SK-N-SH (cell line): ENCODE measurements around the gene MSL1. TPM values are rescaled to one million over a fixed set of nuclear protein-coding genes. Genes with fewer than 3 reads are reported as not detected.

Source experiments
- CTCF ChIA-PET: fragments of 300-600, 350-600 bp; formaldehyde crosslinking; extraction: SDS; loops from one replicate; lab custom pipeline; 2021; lab: Yijun Ruan, JAX
- POLR2A ChIA-PET: fragments of 350-600 bp; sonication (Branson Sonifier 250); formaldehyde crosslinking; extraction: SDS; loops from one replicate; lab custom pipeline; 2020; ENCODE audit warnings: antibody characterized with exemption, inconsistent platforms; lab: Yijun Ruan, JAX
- DNase-seq: peaks from one replicate; pipeline ENCODE4 v3.0.0; 2012
- H2AFZ ChIP-seq: fragments of 200-600 bp; sonication (generic); 2 replicates; pipeline ENCODE4 v1.8.1; 2016; ENCODE audit warnings: antibody characterized with exemption, mild to moderate bottlenecking, low read depth
- H3F3A ChIP-seq: fragments of 200-600 bp; sonication (generic); replicated peaks from 2 replicates; pipeline ENCODE3; 2016; ENCODE audit warnings: antibody characterized with exemption, mild to moderate bottlenecking; ENCODE audit not compliant: insufficient read depth
- H3K27ac ChIP-seq, 2 experiments: fragments of 200-500 bp in 1 of 2; fragments of 200-600 bp in 1 of 2; sonication (Bioruptor generic) in 1 of 2; sonication (generic), shearing (Covaris generic) in 1 of 2; 2 replicates each; pipeline versions ENCODE4 v1.5.1 to v1.6.1; 2014 to 2016; ENCODE audit warnings: low read depth in 2 of 2, inconsistent platforms in 1 of 2, low read length in 1 of 2, mild to moderate bottlenecking in 1 of 2, mixed read lengths in 1 of 2
- H3K27me3 ChIP-seq: fragments of 200-600 bp; sonication (generic), shearing (Covaris generic); 2 replicates; pipeline ENCODE4 v1.6.1; 2016; ENCODE audit warnings: mixed run types; ENCODE audit not compliant: insufficient read depth
- H3K36me3 ChIP-seq, 2 experiments: fragments of 200-500 bp in 1 of 2; fragments of 200-600 bp in 1 of 2; sonication (Bioruptor generic) in 1 of 2; sonication (generic) in 1 of 2; replicated peaks in 1 of 2; 2 replicates each; pipeline versions ENCODE3 to v1.5.1; 2014 to 2016; ENCODE audit warnings: low read length in 1 of 2, mild to moderate bottlenecking in 1 of 2; ENCODE audit not compliant: insufficient read depth in 2 of 2, control insufficient read depth in 1 of 2
- H3K4me1 ChIP-seq, 2 experiments: fragments of 200-500 bp in 1 of 2; fragments of 200-600 bp in 1 of 2; sonication (Bioruptor generic) in 1 of 2; sonication (generic), shearing (Covaris generic) in 1 of 2; 2 replicates each; pipeline versions ENCODE4 v1.5.1 to v1.6.1; 2014 to 2016; ENCODE audit warnings: low read depth in 1 of 2, low read length in 1 of 2, mixed run types in 1 of 2; ENCODE audit not compliant: insufficient read depth in 2 of 2, control insufficient read depth in 1 of 2
- H3K4me2 ChIP-seq: fragments of 200-600 bp; sonication (generic), shearing (Covaris generic); 2 replicates; pipeline ENCODE4 v1.6.1; 2017; ENCODE audit warnings: mixed run types
- H3K4me3 ChIP-seq, 2 experiments: fragments of 200-500 bp in 1 of 2; fragments of 200-600 bp in 1 of 2; sonication (Bioruptor generic) in 1 of 2; sonication (generic), shearing (Covaris generic) in 1 of 2; 2 replicates each; pipeline versions ENCODE4 v1.5.1 to v1.8.1; 2014 to 2016; ENCODE audit warnings: low read depth in 2 of 2, inconsistent platforms in 1 of 2, low read length in 1 of 2, mild to moderate bottlenecking in 1 of 2, mixed read lengths in 1 of 2, moderate library complexity in 1 of 2
- H3K79me2 ChIP-seq: fragments of 200-600 bp; sonication (generic); 2 replicates; pipeline ENCODE4 v1.8.1; 2017; ENCODE audit warnings: mild to moderate bottlenecking; ENCODE audit not compliant: insufficient read depth
- H3K9ac ChIP-seq: fragments of 200-600 bp; sonication (generic); 2 replicates; pipeline ENCODE4 v1.6.1; 2017; ENCODE audit warnings: mixed run types
- H3K9me2 ChIP-seq: fragments of 200-600 bp; sonication (generic); 2 replicates; pipeline ENCODE4 v1.6.1; 2017; ENCODE audit warnings: mixed run types
- H3K9me3 ChIP-seq: fragments of 200-600 bp; sonication (generic); 2 replicates; pipeline ENCODE4 v1.6.1; 2017; ENCODE audit warnings: mixed run types, mild to moderate bottlenecking, moderate library complexity
- H4K20me1 ChIP-seq: fragments of 200-600 bp; sonication (generic); 2 replicates; pipeline ENCODE4 v1.6.1; 2017; ENCODE audit warnings: mild to moderate bottlenecking, mixed run types; ENCODE audit not compliant: insufficient read depth
- ELF1 ChIP-seq: IDR thresholded peaks from 2 replicates; pipeline ENCODE4 v1.4.0; 2012
- EZH2phosphoT487 ChIP-seq: fragments of 200-600 bp; sonication (generic); IDR thresholded peaks from 2 replicates; pipeline ENCODE4 v1.6.1; 2017; ENCODE audit warnings: low read depth, mixed run types, mild to moderate bottlenecking, antibody characterized with exemption, moderate library complexity, borderline replicate concordance
- FOSL2 ChIP-seq: IDR thresholded peaks from 2 replicates; pipeline ENCODE4 v1.4.0; 2012; ENCODE audit warnings: low read depth, mild to moderate bottlenecking, moderate library complexity, borderline replicate concordance
- FOXJ3 ChIP-seq: sonication (generic); formaldehyde crosslinking; IDR thresholded peaks from 2 replicates; pipeline ENCODE4 v1.5.1; 2020; ENCODE audit warnings: mild to moderate bottlenecking, missing genetic modification reagents
- FOXM1 ChIP-seq: IDR thresholded peaks from 2 replicates; pipeline ENCODE4 v1.4.0; 2012; ENCODE audit warnings: low read depth, mild to moderate bottlenecking
- GABPA ChIP-seq: IDR thresholded peaks from 2 replicates; pipeline ENCODE4 v1.4.0; 2012; ENCODE audit warnings: low read depth, mild to moderate bottlenecking
- MAX ChIP-seq: IDR thresholded peaks from 2 replicates; pipeline ENCODE4 v1.4.0; 2012; ENCODE audit warnings: low read depth
- MEF2A ChIP-seq: IDR thresholded peaks from 2 replicates; pipeline ENCODE4 v1.4.0; 2012; ENCODE audit warnings: low read depth, borderline replicate concordance
- NFIC ChIP-seq: IDR thresholded peaks from 2 replicates; pipeline ENCODE4 v1.4.0; 2012; ENCODE audit warnings: borderline replicate concordance
- NRF1 ChIP-seq: IDR thresholded peaks from 2 replicates; pipeline ENCODE4 v1.6.1; 2012; ENCODE audit warnings: low read depth, mild to moderate bottlenecking, low read length
- RAD21 ChIP-seq: IDR thresholded peaks from 2 replicates; pipeline ENCODE4 v1.6.1; 2012; ENCODE audit warnings: mild to moderate bottlenecking, low read length
- RCOR1 ChIP-seq: fragments of 150-350 bp; IDR thresholded peaks from 2 replicates; pipeline ENCODE4 v1.6.1; 2017; ENCODE audit warnings: antibody characterized with exemption, low read length
- REST ChIP-seq: IDR thresholded peaks from 2 replicates; pipeline ENCODE4 v1.6.1; 2012; ENCODE audit warnings: mild to moderate bottlenecking, low read depth, low read length, moderate library complexity
- RFX5 ChIP-seq: IDR thresholded peaks from 2 replicates; pipeline ENCODE4 v1.6.1; 2012; ENCODE audit warnings: mild to moderate bottlenecking, improper control_type of control experiment, low read length
- RXRA ChIP-seq: IDR thresholded peaks from 2 replicates; pipeline ENCODE4 v1.4.0; 2012; ENCODE audit warnings: low read depth, mild to moderate bottlenecking, borderline replicate concordance
- SIN3A ChIP-seq: IDR thresholded peaks from 2 replicates; pipeline ENCODE4 v1.6.1; 2012; ENCODE audit warnings: low read depth, mild to moderate bottlenecking, low read length, moderate library complexity, borderline replicate concordance
- SMC3 ChIP-seq: IDR thresholded peaks from 2 replicates; pipeline ENCODE4 v1.6.1; 2012; ENCODE audit warnings: low read depth, low read length, improper control_type of control experiment
- ZBTB33 ChIP-seq: IDR thresholded peaks from 2 replicates; pipeline ENCODE4 v1.4.0; 2012; ENCODE audit warnings: low read depth, borderline replicate concordance
- WGBS: methylation state at CpG from one replicate; pipeline ENCODE4 v1.1.6; 2017; ENCODE audit warnings: low lambda C conversion rate; 5-methylcytosine and 5-hydroxymethylcytosine counted together
- polyA plus RNA-seq, 3 experiments: library from polyadenylated mRNA; depleted of rRNA; stranded (reverse); fragments of >200 nt; gene quantifications; 2 replicates each; pipeline ENCODE4 v1.2.3, GENCODE V29; 2012
- TF ChIP-seq, protein P1 (sequence below): fragments of 150-350 bp; IDR thresholded peaks from 2 replicates; pipeline ENCODE4 v1.6.1; 2016; ENCODE audit warnings: mild to moderate bottlenecking, low read depth, low read length
- TF ChIP-seq, protein P2 (sequence below): fragments of 150-350 bp; IDR thresholded peaks from 2 replicates; pipeline ENCODE4 v1.6.1; 2017; ENCODE audit warnings: antibody characterized with exemption, low read length, low read depth, borderline replicate concordance

The MSL1 gene
- polyA plus RNA-seq, 1 of the 3 experiments (the other 2 are of a cell fraction) = 30.2 TPM

DNA sequence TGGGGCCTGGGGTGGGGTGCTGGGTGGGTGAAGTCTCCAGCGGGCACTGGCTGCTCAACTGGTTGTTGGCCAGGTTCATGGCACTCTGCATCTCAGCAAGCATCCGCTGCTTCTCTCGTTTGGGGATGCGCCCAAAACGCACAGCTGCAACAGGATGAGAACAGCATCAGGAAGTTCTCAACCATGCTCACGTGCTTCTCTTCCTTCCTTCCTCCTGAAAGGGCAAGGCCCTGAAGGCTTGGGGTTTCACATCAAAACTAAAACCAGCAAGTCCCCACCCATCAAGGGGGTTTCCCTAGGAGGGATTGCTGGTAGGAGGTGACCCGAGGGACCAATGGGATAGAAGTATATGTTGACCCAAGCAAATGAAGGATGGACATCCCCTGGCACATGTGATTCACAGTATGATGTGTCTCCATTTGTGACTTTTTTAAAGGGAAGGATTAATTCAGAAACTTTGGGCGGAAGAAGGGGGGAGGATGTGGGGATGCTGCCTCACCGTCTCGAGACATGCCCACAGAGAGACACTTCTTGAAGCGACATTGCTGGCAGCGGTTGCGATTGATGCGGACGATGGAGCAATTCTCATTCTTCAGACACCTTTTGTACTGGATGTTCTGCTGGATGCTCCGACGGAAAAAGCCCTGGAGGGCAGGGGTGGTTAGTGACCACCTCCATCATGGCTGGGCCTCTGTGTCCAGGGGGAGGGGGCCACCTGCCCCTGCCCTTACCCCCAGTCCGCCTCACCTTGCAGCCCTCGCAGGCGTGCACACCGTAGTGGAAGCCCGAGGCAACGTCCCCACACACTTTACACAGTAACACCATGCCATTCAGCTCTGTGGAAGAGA, 25.6 kb upstream of the MSL1 start:
- WGBS = 92% methylated on average over 15 of the region's 23 CpGs
- H3K9me3 ChIP-seq = no peaks in the 10 kb centered on the region
- no peak overlapping the region for H3K4me2 ChIP-seq
- peaks cover 7 to 26% of the 10 kb centered on the region in 2 experiments; a peak in 1 of 4 replicates for H3K4me1 ChIP-seq
- H3K9me2 ChIP-seq = no peaks in the 10 kb centered on the region
- peaks cover 32 to 36% of the 10 kb centered on the region in 2 experiments for H3K36me3 ChIP-seq
- H3K4me3 ChIP-seq = no peak overlapping the region
- CTCF ChIA-PET = interaction anchor here (1.1 to 12.5 kb wide), 5 partner anchors 10 to 57 kb away, joined by 3 to 98 read pairs (median 5); no protein-coding TSS in a partner anchor
- 0 out of 2 replicates have a peak, but pooled peaks cover 5% of the 10 kb centered on the region for H4K20me1 ChIP-seq
- no peak overlapping the region for H3K27ac ChIP-seq
- H3K79me2 ChIP-seq = peaks cover 31% of the 10 kb centered on the region
- POLR2A ChIA-PET = no interaction called here
- H3K27me3 ChIP-seq = no peaks in the 10 kb centered on the region
- no peak for DNase-seq
- no peak overlapping the region for H2AFZ ChIP-seq
- no peak overlapping the region for H3K9ac ChIP-seq
- TF ChIP-seq REST (no peak), MAX (no peak), RAD21 (no peak), RXRA (no peak), ZBTB33 (no peak), FOXJ3 (CRISPR knock-in tag) (no peak), RFX5 (no peak), EZH2phosphoT487 (no peak), FOSL2 (no peak), FOXM1 (no peak), RCOR1 (no peak), MEF2A (no peak), ELF1 (no peak), SIN3A (no peak), SMC3 (no peak), NFIC (no peak), NRF1 (no peak), GABPA (no peak)
- TF ChIP-seq, protein P1, sequence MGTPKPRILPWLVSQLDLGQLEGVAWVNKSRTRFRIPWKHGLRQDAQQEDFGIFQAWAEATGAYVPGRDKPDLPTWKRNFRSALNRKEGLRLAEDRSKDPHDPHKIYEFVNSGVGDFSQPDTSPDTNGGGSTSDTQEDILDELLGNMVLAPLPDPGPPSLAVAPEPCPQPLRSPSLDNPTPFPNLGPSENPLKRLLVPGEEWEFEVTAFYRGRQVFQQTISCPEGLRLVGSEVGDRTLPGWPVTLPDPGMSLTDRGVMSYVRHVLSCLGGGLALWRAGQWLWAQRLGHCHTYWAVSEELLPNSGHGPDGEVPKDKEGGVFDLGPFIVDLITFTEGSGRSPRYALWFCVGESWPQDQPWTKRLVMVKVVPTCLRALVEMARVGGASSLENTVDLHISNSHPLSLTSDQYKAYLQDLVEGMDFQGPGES = no peak
- TF ChIP-seq, protein P2, sequence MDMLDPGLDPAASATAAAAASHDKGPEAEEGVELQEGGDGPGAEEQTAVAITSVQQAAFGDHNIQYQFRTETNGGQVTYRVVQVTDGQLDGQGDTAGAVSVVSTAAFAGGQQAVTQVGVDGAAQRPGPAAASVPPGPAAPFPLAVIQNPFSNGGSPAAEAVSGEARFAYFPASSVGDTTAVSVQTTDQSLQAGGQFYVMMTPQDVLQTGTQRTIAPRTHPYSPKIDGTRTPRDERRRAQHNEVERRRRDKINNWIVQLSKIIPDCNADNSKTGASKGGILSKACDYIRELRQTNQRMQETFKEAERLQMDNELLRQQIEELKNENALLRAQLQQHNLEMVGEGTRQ = no peak
- peaks cover 14% of the 10 kb centered on the region for H3F3A ChIP-seq
